Omental fat pad (tissue), 4 donors: Measurements from ENCODE around the gene GJA4. TPM values are rescaled to one million over a fixed set of nuclear protein-coding genes. Genes with fewer than 3 reads are reported as not detected.

Experiments used
- ATAC-seq: fragments of 150-250 bp; one replicate; pipeline ENCODE4 v1.9.1; 2016; ENCODE audit warnings: mild to moderate bottlenecking, moderate library complexity; ENCODE audit not compliant: low FRiP score
- DNase-seq: peaks from one replicate; pipeline ENCODE4 v3.0.0-alpha.2; 2019; ENCODE audit warnings: low spot score
- CTCF ChIP-seq, 3 donors: fragments of 450-650 bp; IDR thresholded peaks; one replicate each; pipeline ENCODE4 v1.5.1; 2016 to 2017; ENCODE audit warnings: antibody characterized with exemption in 3 of 3, mild to moderate bottlenecking in 3 of 3, moderate library complexity in 2 of 3
- total RNA-seq, 4 donors: library from RNA; depleted of rRNA; stranded (reverse); fragments of >200 nt; gene quantifications; one replicate each; pipeline ENCODE4 v1.1.0, GENCODE V29; 2016

GJA4 gene
- total RNA-seq, 4 donors from 2014 or later: 20.4 to 101 (median 45.3) TPM

DNA sequence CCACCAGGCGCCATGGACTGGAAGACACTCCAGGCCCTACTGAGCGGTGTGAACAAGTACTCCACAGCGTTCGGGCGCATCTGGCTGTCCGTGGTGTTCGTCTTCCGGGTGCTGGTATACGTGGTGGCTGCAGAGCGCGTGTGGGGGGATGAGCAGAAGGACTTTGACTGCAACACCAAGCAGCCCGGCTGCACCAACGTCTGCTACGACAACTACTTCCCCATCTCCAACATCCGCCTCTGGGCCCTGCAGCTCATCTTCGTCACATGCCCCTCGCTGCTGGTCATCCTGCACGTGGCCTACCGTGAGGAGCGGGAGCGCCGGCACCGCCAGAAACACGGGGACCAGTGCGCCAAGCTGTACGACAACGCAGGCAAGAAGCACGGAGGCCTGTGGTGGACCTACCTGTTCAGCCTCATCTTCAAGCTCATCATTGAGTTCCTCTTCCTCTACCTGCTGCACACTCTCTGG lies 8.0 kb upstream of the GJA4 start:
- ATAC-seq (no peak), DNase-seq (no peak)
- TF ChIP-seq CTCF (IDR thresholded peaks at IDR 0.05): no peak

DNA sequence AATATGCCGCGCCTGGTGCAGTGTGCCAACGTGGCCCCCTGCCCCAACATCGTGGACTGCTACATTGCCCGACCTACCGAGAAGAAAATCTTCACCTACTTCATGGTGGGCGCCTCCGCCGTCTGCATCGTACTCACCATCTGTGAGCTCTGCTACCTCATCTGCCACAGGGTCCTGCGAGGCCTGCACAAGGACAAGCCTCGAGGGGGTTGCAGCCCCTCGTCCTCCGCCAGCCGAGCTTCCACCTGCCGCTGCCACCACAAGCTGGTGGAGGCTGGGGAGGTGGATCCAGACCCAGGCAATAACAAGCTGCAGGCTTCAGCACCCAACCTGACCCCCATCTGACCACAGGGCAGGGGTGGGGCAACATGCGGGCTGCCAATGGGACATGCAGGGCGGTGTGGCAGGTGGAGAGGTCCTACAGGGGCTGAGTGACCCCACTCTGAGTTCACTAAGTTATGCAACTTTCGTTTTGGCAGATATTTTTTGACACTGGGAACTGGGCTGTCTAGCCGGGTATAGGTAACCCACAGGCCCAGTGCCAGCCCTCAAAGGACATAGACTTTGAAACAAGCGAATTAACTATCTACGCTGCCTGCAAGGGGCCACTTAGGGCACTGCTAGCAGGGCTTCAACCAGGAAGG lies 7.4 kb upstream of the GJA4 start:
- DNase-seq (no peak), ATAC-seq (no peak)
- TF ChIP-seq CTCF (IDR thresholded peaks at IDR 0.05): no peak

GRCh38 chr1:34785875-34786470 lies 6.8 kb upstream of the GJA4 start:
- TF ChIP-seq CTCF (IDR thresholded peaks at IDR 0.05): no peak
- DNase-seq (no peak), ATAC-seq (no peak)

GRCh38 chr1:34786521-34787325 lies 6.1 kb upstream of the GJA4 start:
- no peak for TF ChIP-seq CTCF (IDR thresholded peaks at IDR 0.05)
- no peak for DNase-seq
- peak; percentile 48 for ATAC-seq

DNA sequence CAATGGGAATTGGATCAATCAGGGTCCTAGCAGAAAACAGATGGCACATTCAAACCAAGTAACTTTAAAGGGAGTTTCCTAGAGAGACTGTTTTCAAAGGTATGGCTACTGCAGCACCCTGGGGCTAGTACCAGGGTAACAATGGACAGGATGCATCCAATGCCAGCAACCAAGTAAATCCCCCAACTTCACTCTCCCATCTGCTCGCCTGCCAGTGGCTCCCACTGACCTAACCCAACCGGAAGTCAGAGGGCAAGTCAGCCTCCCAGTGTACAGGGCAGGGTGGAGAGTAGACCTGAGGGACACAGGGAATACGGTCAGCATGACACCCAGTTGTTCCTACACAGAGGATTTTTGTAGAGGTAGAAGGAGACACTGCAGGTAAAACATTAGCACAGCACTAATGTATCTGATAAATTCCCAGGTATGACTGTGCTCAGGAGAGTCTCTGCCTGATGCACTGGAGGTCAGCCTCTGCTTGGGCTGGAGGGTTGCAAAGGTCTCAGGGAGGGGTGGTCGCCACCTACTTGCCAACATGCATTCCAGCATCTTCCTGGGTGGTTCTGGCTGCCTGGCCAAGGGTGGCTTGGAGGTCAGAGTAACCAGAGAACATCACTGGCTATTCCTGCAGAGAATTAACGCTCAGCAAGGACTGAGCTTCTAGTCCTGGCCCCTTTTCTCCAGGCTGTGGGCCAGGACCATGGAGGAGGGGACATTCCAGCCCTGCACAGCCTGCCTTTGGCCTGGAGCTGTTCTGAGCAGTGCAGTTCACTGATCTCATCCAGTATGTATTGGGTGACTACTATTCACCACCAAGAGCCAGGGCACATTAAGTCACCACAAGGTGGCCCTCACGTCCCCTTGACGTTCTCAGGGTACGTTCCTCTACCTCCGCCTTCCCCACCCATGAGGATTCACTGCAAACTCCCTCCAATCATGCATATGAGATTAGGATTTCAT lies 5.1 kb upstream of the GJA4 start:
- no peak for TF ChIP-seq CTCF (IDR thresholded peaks at IDR 0.05)
- DNase-seq (no peak), ATAC-seq (no peak)

- TF ChIP-seq CTCF (IDR thresholded peaks at IDR 0.05): no peak
- DNase-seq: no peak
- ATAC-seq: no peak
Measured at GRCh38 chr1:34790985-34791384, 1.8 kb upstream of the GJA4 start.
